ENCODE results near the gene PDE7B.

The PDE7B gene

GRCh38 chr6:136015531-136015930 is 164.0 kb downstream of the PDE7B start:
- Histone ChIP-seq H3K36me3 (ENCODE audit: control insufficient read depth in 2 of 2, insufficient read depth in 1 of 2, low read length in 2 of 2) (no peaks in the 10 kb centered on the region), H3K9me3 (ENCODE audit: control insufficient read depth, insufficient read depth, low read depth, low read length) (no peaks in the 10 kb centered on the region), H3K4me1 (ENCODE audit: control insufficient read depth, insufficient read depth, low read length) (0 out of 2 replicates have a peak, but pooled peaks cover 7% of the 10 kb centered on the region), H3K27ac (ENCODE audit: extremely low read depth, low read depth, low read length) (no peak overlapping the region), H3K4me3 (ENCODE audit: low read depth, low read length) (no peak overlapping the region)
- TF ChIP-seq HOXC10 (CRISPR knock-in tag; IDR thresholded peaks at IDR 0.05) (no peak), ZNF664 (tag by site-specific recombination; IDR thresholded peaks at IDR 0.05) (no peak), RBAK (tag by site-specific recombination; IDR thresholded peaks at IDR 0.05) (no peak), ZNF146 (tag by site-specific recombination; IDR thresholded peaks at IDR 0.05) (no peak), ZEB2 (tag by site-specific recombination; IDR thresholded peaks at IDR 0.05) (no peak), ZNF639 (tag by site-specific recombination; IDR thresholded peaks at IDR 0.05) (no peak), ZNF394 (tag by site-specific recombination; IDR thresholded peaks at IDR 0.05; ENCODE audit: borderline replicate concordance) (no peak), ZNF121 (tag by site-specific recombination; IDR thresholded peaks at IDR 0.05) (no peak)
- TF ChIP-seq, protein P1, sequence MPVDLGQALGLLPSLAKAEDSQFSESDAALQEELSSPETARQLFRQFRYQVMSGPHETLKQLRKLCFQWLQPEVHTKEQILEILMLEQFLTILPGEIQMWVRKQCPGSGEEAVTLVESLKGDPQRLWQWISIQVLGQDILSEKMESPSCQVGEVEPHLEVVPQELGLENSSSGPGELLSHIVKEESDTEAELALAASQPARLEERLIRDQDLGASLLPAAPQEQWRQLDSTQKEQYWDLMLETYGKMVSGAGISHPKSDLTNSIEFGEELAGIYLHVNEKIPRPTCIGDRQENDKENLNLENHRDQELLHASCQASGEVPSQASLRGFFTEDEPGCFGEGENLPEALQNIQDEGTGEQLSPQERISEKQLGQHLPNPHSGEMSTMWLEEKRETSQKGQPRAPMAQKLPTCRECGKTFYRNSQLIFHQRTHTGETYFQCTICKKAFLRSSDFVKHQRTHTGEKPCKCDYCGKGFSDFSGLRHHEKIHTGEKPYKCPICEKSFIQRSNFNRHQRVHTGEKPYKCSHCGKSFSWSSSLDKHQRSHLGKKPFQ (tag by site-specific recombination; IDR thresholded peaks at IDR 0.05) = no peak
- TF ChIP-seq, protein P2, sequence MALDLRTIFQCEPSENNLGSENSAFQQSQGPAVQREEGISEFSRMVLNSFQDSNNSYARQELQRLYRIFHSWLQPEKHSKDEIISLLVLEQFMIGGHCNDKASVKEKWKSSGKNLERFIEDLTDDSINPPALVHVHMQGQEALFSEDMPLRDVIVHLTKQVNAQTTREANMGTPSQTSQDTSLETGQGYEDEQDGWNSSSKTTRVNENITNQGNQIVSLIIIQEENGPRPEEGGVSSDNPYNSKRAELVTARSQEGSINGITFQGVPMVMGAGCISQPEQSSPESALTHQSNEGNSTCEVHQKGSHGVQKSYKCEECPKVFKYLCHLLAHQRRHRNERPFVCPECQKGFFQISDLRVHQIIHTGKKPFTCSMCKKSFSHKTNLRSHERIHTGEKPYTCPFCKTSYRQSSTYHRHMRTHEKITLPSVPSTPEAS (tag by site-specific recombination; IDR thresholded peaks at IDR 0.05) = no peak
- POLR2A ChIA-PET = no interaction called here
- CTCF ChIA-PET = interaction anchor here (0.7 kb wide), 1 partner anchor 211 kb away, joined by 4 read pairs; no protein-coding TSS in a partner anchor

DNA sequence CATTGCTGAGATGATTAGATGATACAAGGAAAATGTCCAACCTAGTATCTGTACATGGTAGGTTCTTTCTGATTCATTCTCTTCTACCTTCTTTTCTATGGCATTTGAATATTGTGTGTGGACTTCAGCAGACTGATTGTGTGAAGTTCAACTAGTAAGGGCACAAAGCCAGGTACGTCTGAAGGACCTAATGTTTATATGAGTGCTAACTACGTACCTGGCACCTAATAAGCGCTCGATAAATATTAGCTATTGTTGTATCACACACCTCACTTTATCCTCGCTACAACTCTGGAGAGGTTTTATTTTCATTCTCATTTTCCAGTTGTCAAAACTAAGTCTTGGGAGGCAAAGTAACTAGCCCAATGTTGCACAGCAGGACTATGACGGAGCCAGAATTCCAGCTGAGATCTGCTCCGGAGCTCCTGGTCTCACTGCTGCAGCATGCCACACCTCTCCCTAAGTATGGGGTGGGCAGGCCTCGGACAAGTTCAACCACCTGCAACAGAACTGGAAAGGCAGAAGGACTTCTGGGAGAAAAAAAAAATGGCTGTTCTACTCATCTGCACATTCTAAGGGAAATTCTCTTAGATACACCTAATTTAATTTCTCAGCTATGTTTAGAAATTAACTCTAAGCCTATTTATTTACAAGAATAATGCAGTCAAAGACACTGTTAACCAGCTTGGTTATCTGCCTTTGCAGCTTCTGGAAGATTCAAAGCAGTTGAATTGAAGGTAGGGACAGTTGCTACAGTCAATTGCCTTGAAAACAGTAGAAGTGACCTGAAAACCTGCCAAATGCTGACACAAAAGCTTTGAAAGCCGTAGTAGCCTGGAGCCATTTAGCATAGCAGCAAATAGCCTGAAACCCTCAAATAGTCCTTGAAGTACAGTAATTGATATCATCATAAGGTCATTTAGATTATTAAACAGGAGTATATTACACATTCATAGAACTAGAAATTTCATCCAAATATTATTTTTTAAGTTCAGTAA is 165.0 kb downstream of the PDE7B start:
- Histone ChIP-seq H3K4me3 (ENCODE audit: low read depth, low read length) (no peak overlapping the region), H3K9me3 (ENCODE audit: control insufficient read depth, insufficient read depth, low read depth, low read length) (no peaks in the 10 kb centered on the region), H3K27ac (ENCODE audit: extremely low read depth, low read depth, low read length) (no peak overlapping the region), H3K36me3 (ENCODE audit: control insufficient read depth in 2 of 2, insufficient read depth in 1 of 2, low read length in 2 of 2) (no peaks in the 10 kb centered on the region), H3K4me1 (ENCODE audit: control insufficient read depth, insufficient read depth, low read length) (0 out of 2 replicates have a peak, but pooled peaks cover 7% of the 10 kb centered on the region)
- no peak for TF ChIP-seq ZNF518A (tag by site-specific recombination; conservative IDR thresholded peaks at IDR 0.05; ENCODE audit: low read depth)
- TF ChIP-seq ZIC2 (tag by site-specific recombination; IDR thresholded peaks at IDR 0.05) = peak; percentile 48
- POLR2A ChIA-PET = no interaction called here
- CTCF ChIA-PET = no interaction called here

Measured in HEK293 (cell line).